T-cell (primary cell): ENCODE data around the gene ELOVL3. TPM values are rescaled to one million over a fixed set of nuclear protein-coding genes. Genes with fewer than 3 reads are reported as not detected.
"Not testable (repeated sequence)": the region's sequence is repeated elsewhere in the genome, so short reads cannot be mapped to it uniquely, and the experiment has no call there.

Experiments used
- ATAC-seq, 4 experiments: fragments of 200-7000 bp in 3 of 4; fragments of 150-1000 bp in 1 of 4; cut with Tn5 transposase; replicated peaks in 1 of 4; 1 replicate in 3 of 4; 2 replicates in 1 of 4; pipeline ENCODE4 v1.10.0; 2021; ENCODE audit warnings: moderate library complexity in 3 of 4, mild to moderate bottlenecking in 2 of 4, moderate number of reproducible peaks in 1 of 4
- CTCF ChIA-PET, 2 donors: fragments of 300-600 bp; sonication (Branson Sonifier 250); formaldehyde crosslinking; loops; one replicate each; lab custom pipeline; 2022; ENCODE audit warnings: antibody characterized with exemption in 2 of 2; lab: Charles Lee
- POLR2A ChIA-PET, 2 donors: fragments of 300-600 bp; sonication (Branson Sonifier 250); formaldehyde crosslinking; loops; one replicate each; lab custom pipeline; 2022; ENCODE audit warnings: antibody characterized with exemption in 2 of 2; lab: Charles Lee
- DNase-seq, 35 experiments: peaks; one replicate each; pipeline versions ENCODE4 v3.0.0 to v3.0.0-alpha.2; 2013 to 2023
- H3K27ac ChIP-seq: one replicate; pipeline ENCODE4 v1.5.1; 2013; ENCODE audit warnings: low read length
- H3K27me3 ChIP-seq, 2 experiments: replicated peaks in 1 of 2; 1 replicate in 1 of 2; 2 replicates in 1 of 2; pipeline versions ENCODE4 v1.6.1 to v1.7.0; 2013; ENCODE audit warnings: low read length in 1 of 2, mixed read lengths in 1 of 2; ENCODE audit not compliant: control insufficient read depth in 2 of 2, insufficient read depth in 2 of 2; ENCODE audit errors: extremely low read depth in 1 of 2
- H3K36me3 ChIP-seq, 2 donors: 1 replicate in 1 of 2; 2 replicates in 1 of 2; pipeline versions ENCODE4 v1.6.1 to v1.7.0; 2013; ENCODE audit warnings: low read length in 1 of 2; ENCODE audit not compliant: control insufficient read depth in 2 of 2, insufficient read depth in 1 of 2; ENCODE audit errors: extremely low read depth in 1 of 2
- H3K4me1 ChIP-seq, 2 experiments: 1 replicate in 1 of 2; 2 replicates in 1 of 2; pipeline versions ENCODE4 v1.6.1 to v1.7.0; 2013; ENCODE audit warnings: low read length in 2 of 2, mixed read lengths in 1 of 2; ENCODE audit not compliant: insufficient read depth in 2 of 2, control insufficient read depth in 1 of 2; ENCODE audit errors: extremely low read depth in 1 of 2
- H3K4me3 ChIP-seq, 2 donors: 1 replicate in 1 of 2; 2 replicates in 1 of 2; pipeline versions ENCODE4 v1.5.1 to v1.7.0; 2013; ENCODE audit warnings: mild to moderate bottlenecking in 2 of 2, low read length in 1 of 2, moderate library complexity in 1 of 2; ENCODE audit not compliant: control insufficient read depth in 1 of 2; ENCODE audit errors: extremely low read depth in 1 of 2
- H3K9me3 ChIP-seq: 2 replicates; pipeline ENCODE4 v1.7.0; 2013
- H3K27ac Mint-ChIP-seq, 2 donors: one replicate each; pipeline ENCODE4 v1.8.0; 2020 to 2021; ENCODE audit warnings: mild to moderate bottlenecking in 2 of 2, mixed read lengths in 2 of 2
- H3K27me3 Mint-ChIP-seq, 2 donors: one replicate each; pipeline ENCODE4 v1.8.0; 2021 to 2022; ENCODE audit warnings: mixed read lengths in 2 of 2
- H3K36me3 Mint-ChIP-seq: one replicate; pipeline ENCODE4 v1.8.0; 2021; ENCODE audit warnings: mixed read lengths
- H3K4me1 Mint-ChIP-seq, 3 donors: one replicate each; pipeline ENCODE4 v1.8.0; 2020 to 2022; ENCODE audit warnings: mixed read lengths in 3 of 3, mild to moderate bottlenecking in 1 of 3
- H3K4me3 Mint-ChIP-seq, 3 donors: one replicate each; pipeline ENCODE4 v1.8.0; 2020 to 2022; ENCODE audit warnings: mild to moderate bottlenecking in 3 of 3, mixed read lengths in 3 of 3, moderate library complexity in 3 of 3
- H3K9me3 Mint-ChIP-seq, 3 donors: one replicate each; pipeline ENCODE4 v1.8.0; 2020 to 2022; ENCODE audit warnings: mixed read lengths in 3 of 3
- WGBS: methylation state at CpG from one replicate; pipeline ENCODE4 v1.1.5; 2013; ENCODE audit warnings: missing lambda C conversion rate; ENCODE audit not compliant: insufficient coverage; 5-methylcytosine and 5-hydroxymethylcytosine counted together
- total RNA-seq, 35 experiments: library from RNA in 6 of 35; stranded (reverse) in 6 of 35; fragments of 120-200 nt in 1 of 35; gene quantifications; one replicate each; pipeline versions ENCODE4 v1.2.1 to v1.2.4 and lab custom pipeline; 2013 to 2026

Gene ELOVL3
- total RNA-seq, 5 donors from 2014 or later (not counting 1 experiment from before 2014, with no cell fraction given): not detected

DNA sequence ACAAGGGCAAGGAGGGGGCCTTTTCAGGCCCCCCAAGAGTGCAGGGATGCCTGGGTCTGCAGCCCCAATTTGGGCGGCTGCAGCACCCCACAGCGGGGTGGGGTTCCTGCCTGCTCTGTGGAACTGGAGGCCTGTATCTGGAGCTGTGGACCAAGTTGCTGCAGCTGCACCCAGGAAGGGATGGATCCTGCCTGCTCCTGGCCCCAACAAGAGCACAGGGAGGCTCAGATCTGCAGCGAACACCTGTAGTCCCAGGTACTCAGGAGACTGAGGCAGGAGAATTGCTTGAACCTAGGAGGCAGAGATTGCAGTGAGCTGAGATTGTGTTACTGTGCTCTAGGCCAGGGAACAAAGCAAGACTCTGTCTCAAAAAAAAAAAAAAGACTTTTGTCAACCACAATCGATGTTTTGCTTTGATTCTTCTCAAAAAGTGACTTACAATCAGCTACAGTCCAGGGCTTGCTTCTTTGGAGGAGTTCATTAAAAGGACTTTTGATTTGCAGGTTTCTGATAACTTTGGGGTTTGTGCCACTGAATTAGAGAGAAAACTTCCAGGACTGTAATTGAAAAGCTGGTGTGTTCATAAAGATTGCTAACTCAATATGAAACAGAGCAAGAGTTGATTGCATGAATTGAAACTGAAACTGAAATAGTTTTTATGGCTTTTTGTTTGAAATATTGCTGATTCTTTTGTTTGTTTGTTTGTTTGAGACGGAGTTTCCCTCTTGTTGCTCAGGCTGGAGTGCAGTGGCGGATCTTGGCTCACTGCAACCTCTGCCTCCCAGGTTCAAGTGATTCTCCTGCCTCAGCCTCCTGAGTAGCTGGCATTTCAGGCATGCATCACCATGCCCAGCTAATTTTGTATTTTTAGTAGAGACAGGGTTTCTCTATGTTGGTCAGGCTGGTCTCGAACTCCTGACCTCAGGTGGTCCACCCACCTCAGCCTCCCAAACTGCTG, 36.9 kb upstream of the ELOVL3 start:
- DNase-seq: peak in 1 of 35 experiments; percentile 29
- 41% methylated on average over 4 of the region's 7 CpGs for whole genome bisulfite sequencing
- peaks cover 16 to 17% (median 16%) of the 10 kb centered on the region in 3 donors for H3K4me1 Mint-ChIP-seq
- H3K27me3 ChIP-seq, H3K9me3 ChIP-seq, H3K36me3 Mint-ChIP-seq, H3K4me3 ChIP-seq, H3K27me3 Mint-ChIP-seq, H3K36me3 ChIP-seq: not testable (repeated sequence)
- H3K27ac Mint-ChIP-seq: peak overlapping the region; percentile 87 to 94
- ChIA-PET POLR2A (interaction anchor here in 1 of 2 donors (0.6 to 0.7 kb wide), 3 partner anchors 67 to 453 kb away, joined by 3 to 10 read pairs (median 7); no protein-coding TSS in a partner anchor), CTCF (interaction anchor here (0.6 to 1.1 kb wide), 5 partner anchors 28 to 1691 kb away, joined by 3 to 4 read pairs (median 3); no protein-coding TSS in a partner anchor)
- H3K4me1 ChIP-seq: peaks cover 0 to 15% of the 10 kb centered on the region in 2 experiments
- H3K4me3 Mint-ChIP-seq: peak overlapping the region; percentile 41 to 55 (median 54)
- H3K27ac ChIP-seq: peak overlapping the region; percentile 50
- peak; percentile 24 to 68 (median 45) for ATAC-seq
- peaks cover 0 to 12% (median 0%) of the 10 kb centered on the region in 3 donors for H3K9me3 Mint-ChIP-seq

DNA sequence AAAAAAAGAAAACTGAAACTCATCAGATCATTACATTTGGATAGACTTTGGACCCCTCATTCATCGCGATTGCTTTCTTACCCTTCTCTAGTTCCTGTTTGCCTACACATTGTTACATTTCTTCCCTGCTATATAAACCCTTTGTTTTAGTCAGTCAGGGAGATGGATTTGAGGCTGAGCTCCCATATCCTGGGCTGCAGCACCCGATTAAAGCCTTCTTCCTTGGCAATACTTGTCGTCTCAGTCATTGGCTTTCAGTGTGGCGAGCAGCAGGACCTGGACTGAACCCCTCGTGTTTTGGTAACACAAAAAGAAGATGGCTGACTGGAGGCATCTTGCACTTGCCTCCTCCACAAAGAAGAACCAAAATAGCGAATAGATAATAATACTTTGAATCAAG, 34.1 kb upstream of the ELOVL3 start:
- Mint-ChIP-seq H3K27ac (no peak overlapping the region), H3K4me3 (no peak overlapping the region), H3K9me3 (peaks cover 0 to 8% (median 0%) of the 10 kb centered on the region in 3 donors), H3K27me3 (no peaks in the 10 kb centered on the region), H3K36me3 (no peaks in the 10 kb centered on the region), H3K4me1 (peaks cover 16 to 17% (median 16%) of the 10 kb centered on the region in 3 donors)
- WGBS: 93% methylated on average over 3 of the region's 7 CpGs
- no peak overlapping the region for H3K27ac ChIP-seq
- peaks cover 0 to 15% of the 10 kb centered on the region in 2 experiments for H3K4me1 ChIP-seq
- ChIA-PET CTCF (no interaction called here), POLR2A (no interaction called here)
- H3K9me3 ChIP-seq: no peaks in the 10 kb centered on the region
- no peak overlapping the region for H3K4me3 ChIP-seq
- DNase-seq (no peak), ATAC-seq (no peak)
- H3K36me3 ChIP-seq: no peaks in the 10 kb centered on the region
- peaks cover 0 to under 1% of the 10 kb centered on the region in 2 experiments for H3K27me3 ChIP-seq

DNA sequence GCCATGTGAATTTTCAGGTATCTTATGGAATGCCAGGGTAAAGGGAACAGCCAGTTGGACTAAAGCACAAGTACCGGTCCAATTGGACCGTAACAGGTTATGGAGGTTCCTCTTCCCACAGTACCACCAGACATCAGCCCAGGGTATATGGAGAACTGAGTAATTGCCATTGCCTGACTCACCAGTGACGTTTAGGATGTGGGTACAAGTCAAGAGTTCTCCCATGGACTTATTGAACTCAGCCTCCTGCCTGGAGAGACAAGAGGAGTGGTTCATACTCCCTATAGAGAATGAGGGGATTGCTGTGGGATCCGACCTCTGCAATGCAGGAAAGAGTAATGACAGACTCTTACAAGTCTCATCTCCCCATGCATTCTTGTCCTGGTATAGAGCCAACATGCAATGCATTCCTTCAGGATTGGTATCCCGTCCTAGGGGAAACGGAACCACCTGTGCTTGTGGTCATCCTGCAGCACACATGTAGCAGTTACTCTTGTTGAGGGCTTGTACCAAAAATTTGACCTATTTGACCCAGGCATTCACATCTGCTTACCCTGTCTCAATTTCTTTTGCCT, 30.7 kb upstream of the ELOVL3 start:
- no peak overlapping the region for H3K27ac Mint-ChIP-seq
- POLR2A ChIA-PET: no interaction called here
- ATAC-seq: no peak

DNA sequence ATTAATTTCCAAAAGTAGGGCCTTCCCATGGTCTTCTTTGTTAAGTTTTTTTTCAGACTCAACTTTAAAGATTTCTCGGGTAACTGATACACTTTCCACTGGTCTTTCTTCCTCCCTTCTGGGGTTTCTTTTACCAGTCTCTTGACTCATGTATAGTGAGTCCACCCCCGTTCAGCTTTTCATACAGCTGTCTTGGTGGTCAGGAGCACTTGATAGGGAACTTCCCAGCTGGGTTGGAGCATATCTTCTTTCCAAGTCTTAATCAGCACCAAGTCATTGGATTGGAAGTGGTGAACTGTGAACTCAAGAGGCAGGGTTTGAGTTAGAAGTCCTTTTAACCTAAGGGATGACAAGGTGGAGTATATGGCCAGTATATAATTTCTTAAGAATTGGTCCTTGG, 29.2 kb upstream of the ELOVL3 start:
- H3K27ac ChIP-seq: no peak overlapping the region
- Mint-ChIP-seq H3K36me3 (no peaks in the 10 kb centered on the region), H3K9me3 (peaks cover 0 to 3% (median 0%) of the 10 kb centered on the region in 3 donors), H3K4me1 (no peaks in the 10 kb centered on the region), H3K27me3 (peaks cover 6% of the 10 kb centered on the region in 2 donors), H3K27ac (no peak overlapping the region), H3K4me3 (no peak overlapping the region)
- no peak overlapping the region for H3K4me3 ChIP-seq
- POLR2A ChIA-PET: no interaction called here
- CTCF ChIA-PET: no interaction called here
- peaks cover 2 to 4% of the 10 kb centered on the region in 2 experiments for H3K27me3 ChIP-seq
- no peaks in the 10 kb centered on the region for H3K4me1 ChIP-seq
- H3K36me3 ChIP-seq: no peaks in the 10 kb centered on the region
- WGBS: 0% methylated on average over 1 of the region's 2 CpGs
- ATAC-seq: no peak
- no peak for DNase-seq
- H3K9me3 ChIP-seq: no peaks in the 10 kb centered on the region

More for the DNA sequence above, 30.7 kb upstream of the ELOVL3 start:
- Mint-ChIP-seq H3K36me3 (no peaks in the 10 kb centered on the region), H3K27me3 (peaks cover 0 to 4% of the 10 kb centered on the region in 2 donors), H3K9me3 (peaks cover 0 to 8% (median 0%) of the 10 kb centered on the region in 3 donors), H3K4me3 (no peak overlapping the region), H3K4me1 (no peaks in the 10 kb centered on the region)
- WGBS: 71% methylated on average over 2 of the region's 6 CpGs
- DNase-seq: no peak
- Histone ChIP-seq H3K4me1 (no peaks in the 10 kb centered on the region), H3K36me3 (no peaks in the 10 kb centered on the region), H3K27ac (no peak overlapping the region), H3K9me3 (no peaks in the 10 kb centered on the region), H3K27me3 (peaks cover 0 to 2% of the 10 kb centered on the region in 2 experiments), H3K4me3 (no peak overlapping the region)
- CTCF ChIA-PET: interaction anchor here in 1 of 2 donors (0.7 kb wide), 1 partner anchor 489 kb away, joined by 6 read pairs; no protein-coding TSS in a partner anchor

DNA sequence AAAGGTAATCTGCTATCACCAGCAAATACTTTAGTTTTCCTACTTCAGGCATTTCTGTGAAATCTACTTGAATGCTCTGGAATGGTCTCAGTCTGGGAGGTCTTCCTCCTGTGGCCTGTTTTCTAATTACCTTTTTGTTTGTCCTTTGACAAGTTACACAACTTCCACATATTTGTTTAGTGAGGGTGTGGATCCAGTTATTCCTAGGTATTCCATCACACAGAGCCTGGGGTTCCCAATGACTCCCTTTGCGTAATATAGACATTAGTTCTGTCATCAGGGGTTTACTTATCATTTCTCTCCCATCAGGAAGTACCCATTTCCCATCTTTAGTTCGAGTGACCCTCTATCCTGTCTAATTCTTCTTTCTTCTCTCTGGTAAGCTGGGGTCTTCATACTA, 28.1 kb upstream of the ELOVL3 start:
- no peak overlapping the region for H3K27ac Mint-ChIP-seq
- Histone ChIP-seq H3K4me1 (no peaks in the 10 kb centered on the region), H3K27me3 (peaks cover 2 to 4% of the 10 kb centered on the region in 2 experiments), H3K4me3 (no peak overlapping the region), H3K36me3 (no peaks in the 10 kb centered on the region), H3K27ac (no peak overlapping the region), H3K9me3 (no peaks in the 10 kb centered on the region)
- no peak for DNase-seq
- ChIA-PET CTCF (no interaction called here), POLR2A (no interaction called here)
- no peak for ATAC-seq
- H3K36me3 Mint-ChIP-seq: no peaks in the 10 kb centered on the region
- peaks cover 13 to 14% of the 10 kb centered on the region in 2 donors for H3K27me3 Mint-ChIP-seq
- no peak overlapping the region for H3K4me3 Mint-ChIP-seq
- no CpG with 5 or more reads among the region's 2 CpGs for WGBS
- no peaks in the 10 kb centered on the region for H3K4me1 Mint-ChIP-seq
- no peaks in the 10 kb centered on the region for H3K9me3 Mint-ChIP-seq
